Activated CD8-positive, alpha-beta memory T cell treated with anti-CD3 and anti-CD28 coated beads for 24 hours (primary cell): ENCODE results near the gene USP48.
"Not testable (repeated sequence)": the region's sequence is repeated elsewhere in the genome, so short reads cannot be mapped to it uniquely, and the experiment has no call there.

ENCODE experiments used
- DNase-seq: peaks from one replicate; pipeline ENCODE4 v3.0.0-alpha.2; 2020

USP48 gene

GRCh38 chr1:21631590-21631943, 151.4 kb downstream of the USP48 start:
- DNase-seq = not testable (repeated sequence)

- no peak for DNase-seq
Measured at GRCh38 chr1:21630571-21631343, 152.2 kb downstream of the USP48 start.

- no peak for DNase-seq
Measured at GRCh38 chr1:21629971-21630370, 153.0 kb downstream of the USP48 start.

DNA sequence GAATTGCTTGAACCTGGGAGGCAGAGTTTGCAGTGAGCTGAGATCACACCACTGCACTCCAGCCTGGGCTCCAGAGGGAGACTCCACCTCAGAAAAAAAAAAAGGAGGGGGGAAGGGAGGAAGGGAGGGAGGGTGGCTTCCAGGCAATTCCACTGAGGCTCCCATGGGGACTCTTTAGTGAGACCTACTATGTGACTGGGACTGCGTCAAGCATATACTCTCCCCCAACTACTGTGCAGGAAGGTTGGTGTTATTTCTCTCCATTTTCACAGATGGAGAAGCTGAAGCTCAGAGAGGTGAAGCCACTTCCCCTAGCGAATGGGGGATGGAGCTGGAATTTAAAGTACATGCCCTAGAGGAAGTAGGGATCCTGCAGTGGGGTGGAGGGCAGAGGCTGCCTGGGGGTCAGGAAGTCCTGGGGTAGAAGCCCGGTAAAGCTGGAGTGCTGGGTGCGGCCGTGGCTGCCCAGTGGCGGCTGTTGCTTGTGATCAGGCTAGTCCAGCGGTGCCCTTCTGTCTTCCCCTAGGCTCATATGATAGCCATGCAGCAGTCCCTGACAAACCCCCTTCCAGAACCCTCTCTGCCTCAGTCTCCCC, 154.1 kb downstream of the USP48 start:
- DNase-seq = no peak
